ENCODE measurements around the gene UPK3BL2. TPM values are rescaled to one million over a fixed set of nuclear protein-coding genes. Genes with fewer than 3 reads are reported as not detected.
A peak's percentile ranks its signal among the peaks of the same experiment; 100 is the strongest.
"Not testable (repeated sequence)": the region's sequence is repeated elsewhere in the genome, so short reads cannot be mapped to it uniquely, and the experiment has no call there.

Gene UPK3BL2
- total and polyA plus RNA-seq, 9 donors = 3.4 to 16.7 (median 10.5) TPM; not detected in 1

DNA sequence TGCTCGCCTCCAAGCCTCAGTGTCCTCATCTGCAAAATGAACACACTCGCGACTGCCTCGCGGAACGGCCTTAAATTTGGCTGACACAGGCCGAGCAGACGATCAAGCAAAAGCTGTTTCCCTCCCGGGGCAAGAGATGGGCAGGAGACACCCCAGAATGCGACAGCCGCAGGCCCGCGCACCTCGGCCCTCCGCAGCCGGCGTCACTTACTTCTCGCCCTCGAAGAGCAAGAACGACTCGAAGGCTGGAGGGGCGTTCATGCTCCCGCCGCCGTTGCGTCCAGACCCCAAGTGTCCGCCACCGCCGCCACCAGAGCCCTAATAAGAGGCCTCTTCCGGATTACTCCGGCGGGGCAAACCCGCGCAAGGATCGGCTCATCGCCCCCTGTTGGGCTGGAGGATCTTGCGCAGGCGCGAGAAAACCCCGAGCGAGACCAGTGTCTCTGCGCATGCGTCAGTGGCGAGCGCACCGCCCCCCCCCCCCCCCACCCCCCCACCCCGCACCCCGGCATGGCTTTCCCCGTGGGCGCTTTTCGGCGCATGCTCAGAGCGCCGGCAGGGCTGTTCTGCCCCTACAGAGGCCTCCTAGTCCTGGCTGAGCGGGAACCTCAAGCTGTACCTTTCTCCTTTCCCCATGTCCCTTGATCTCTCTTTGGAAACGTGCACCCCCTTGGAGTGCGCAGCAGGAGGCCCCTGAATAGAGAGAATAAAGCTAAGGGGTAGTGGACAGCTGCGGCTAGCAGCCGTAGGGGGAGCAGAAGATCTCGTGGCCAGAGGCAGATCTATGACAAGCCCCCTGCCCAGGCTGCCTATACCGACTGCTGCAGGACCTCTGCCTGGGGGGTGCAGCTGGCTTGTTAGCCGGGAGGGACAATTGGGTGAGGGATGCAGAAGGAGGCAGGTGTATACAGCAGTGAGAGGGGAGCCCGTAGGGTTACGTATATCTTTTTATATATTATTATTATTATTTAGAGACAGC, 29.1 kb upstream of the UPK3BL2 start, which contains the start of gene POLR2J3:
Gene POLR2J3, minus strand, starts transcription at position 323 of the 979 bp plus-strand sequence. Its CDS starts 62 bp downstream, at position 261.
- H3K27me3 ChIP-seq; H3K36me3 ChIP-seq; H3K27ac ChIP-seq; intact Hi-C loops (cut with DNase I); H3K9me3 ChIP-seq; H3K4me1 ChIP-seq (ENCODE audit: insufficient read depth): not testable (repeated sequence)
- H3K4me3 ChIP-seq = peak within 1 kb of the TSS; percentile 69
- 0 to 1% (median 0%) methylated on average over 29 to 53 of the region's 64 CpGs for whole genome bisulfite sequencing, 3 donors
- DNase-seq = peak; percentile 95 to 99 (median 98)
- TF ChIP-seq, protein P1, sequence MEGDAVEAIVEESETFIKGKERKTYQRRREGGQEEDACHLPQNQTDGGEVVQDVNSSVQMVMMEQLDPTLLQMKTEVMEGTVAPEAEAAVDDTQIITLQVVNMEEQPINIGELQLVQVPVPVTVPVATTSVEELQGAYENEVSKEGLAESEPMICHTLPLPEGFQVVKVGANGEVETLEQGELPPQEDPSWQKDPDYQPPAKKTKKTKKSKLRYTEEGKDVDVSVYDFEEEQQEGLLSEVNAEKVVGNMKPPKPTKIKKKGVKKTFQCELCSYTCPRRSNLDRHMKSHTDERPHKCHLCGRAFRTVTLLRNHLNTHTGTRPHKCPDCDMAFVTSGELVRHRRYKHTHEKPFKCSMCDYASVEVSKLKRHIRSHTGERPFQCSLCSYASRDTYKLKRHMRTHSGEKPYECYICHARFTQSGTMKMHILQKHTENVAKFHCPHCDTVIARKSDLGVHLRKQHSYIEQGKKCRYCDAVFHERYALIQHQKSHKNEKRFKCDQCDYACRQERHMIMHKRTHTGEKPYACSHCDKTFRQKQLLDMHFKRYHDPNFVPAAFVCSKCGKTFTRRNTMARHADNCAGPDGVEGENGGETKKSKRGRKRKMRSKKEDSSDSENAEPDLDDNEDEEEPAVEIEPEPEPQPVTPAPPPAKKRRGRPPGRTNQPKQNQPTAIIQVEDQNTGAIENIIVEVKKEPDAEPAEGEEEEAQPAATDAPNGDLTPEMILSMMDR (IDR thresholded peaks at IDR 0.05) = peak in 1 of 3 donors; percentile 69

DNA sequence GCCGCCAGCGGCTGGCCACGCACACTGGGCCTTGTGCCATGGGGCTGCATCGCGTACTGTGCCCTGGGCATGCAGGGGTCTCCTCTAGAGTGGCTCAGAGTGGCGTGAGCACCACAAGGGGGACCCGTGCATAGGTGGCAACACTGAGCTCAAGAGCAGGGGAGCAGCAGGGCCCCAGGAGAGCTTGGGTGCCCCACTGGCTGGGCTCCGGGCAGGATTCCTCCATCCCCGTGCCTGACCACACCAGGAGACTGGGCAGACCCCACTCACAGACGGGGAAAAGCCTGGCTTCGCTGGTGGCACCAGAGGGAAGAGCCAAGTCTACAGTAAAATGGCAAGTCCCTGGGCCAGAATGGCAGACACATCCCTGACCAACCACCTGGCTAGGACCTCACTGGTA, 25.1 kb upstream of the UPK3BL2 start:
- H3K27ac ChIP-seq; H3K27me3 ChIP-seq; H3K4me3 ChIP-seq; H3K36me3 ChIP-seq; H3K9me3 ChIP-seq; intact Hi-C loops (cut with DNase I); H3K4me1 ChIP-seq (ENCODE audit: insufficient read depth): not testable (repeated sequence)
- DNase-seq = peak in 3 of 5 donors; percentile 11 to 30 (median 17)
- WGBS, 3 donors = 97% methylated on average over 4 of the region's 11 CpGs; no CpG with 5 or more reads in 2 of the 3 donors

DNA sequence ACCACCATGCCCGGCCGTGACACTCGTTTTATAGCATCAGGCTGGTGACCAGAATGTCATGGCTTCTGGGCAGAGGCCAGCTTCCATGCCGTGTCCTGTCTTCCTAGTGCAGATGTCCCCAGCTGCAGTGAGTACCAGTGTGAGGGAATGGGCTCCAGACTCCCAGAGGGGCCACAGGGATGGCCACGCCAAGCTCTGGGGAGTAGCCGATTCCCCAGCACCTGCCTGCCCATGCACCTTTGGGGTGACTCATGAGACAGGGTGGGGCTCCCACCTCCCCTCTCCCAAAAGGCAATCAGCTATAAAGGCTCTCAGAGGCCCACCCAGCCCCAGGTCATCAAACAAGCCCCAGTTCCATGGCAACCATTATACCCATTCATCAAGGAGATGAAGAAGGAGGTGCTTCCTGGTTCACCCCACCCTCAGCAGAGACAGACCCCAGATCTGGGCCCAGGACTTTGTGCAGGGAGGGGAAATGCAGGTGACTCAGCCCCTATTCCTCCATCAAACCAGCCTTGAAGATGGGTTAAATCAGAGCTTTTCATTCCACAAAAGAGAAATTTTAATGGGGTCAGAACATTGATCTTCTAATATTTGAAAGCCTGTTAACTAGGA, 7.4 kb upstream of the UPK3BL2 start, which contains the start of gene SPDYE2:
Gene SPDYE2, plus strand, starts transcription at position 419 of the 615 bp plus-strand sequence. CDS start 2,030 bp downstream, outside the sequence.
- no CpG with 5 or more reads among the region's 6 CpGs for WGBS, 3 donors
- H3K27ac ChIP-seq; H3K27me3 ChIP-seq; H3K9me3 ChIP-seq; H3K4me3 ChIP-seq; H3K4me1 ChIP-seq (ENCODE audit: insufficient read depth); intact Hi-C loops (cut with DNase I); H3K36me3 ChIP-seq; DNase-seq: not testable (repeated sequence)

DNA sequence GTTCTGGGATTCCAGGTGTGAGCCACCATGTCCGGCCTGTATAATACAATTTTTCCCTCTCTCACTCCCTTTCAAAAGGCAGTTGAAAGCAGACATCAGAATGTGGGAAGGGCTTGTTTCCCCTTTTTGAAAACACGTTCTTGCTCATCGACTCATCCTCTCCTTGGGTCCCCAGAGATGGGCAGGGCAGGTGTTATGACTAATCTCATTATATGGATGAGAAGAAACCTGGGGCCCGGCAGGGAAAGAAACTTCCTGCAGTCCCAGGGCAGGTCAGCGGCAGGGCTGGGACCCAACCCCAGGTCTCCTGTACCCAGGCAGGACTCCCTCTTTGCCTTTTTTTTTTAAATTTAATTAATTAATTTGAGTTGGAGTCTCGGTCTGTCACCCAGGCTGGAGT, 2.9 kb upstream of the UPK3BL2 start:
- 93% methylated on average over 1 of the region's 6 CpGs; no CpG with 5 or more reads in 2 of the 3 donors for WGBS, 3 donors
- H3K36me3 ChIP-seq; H3K4me1 ChIP-seq (ENCODE audit: insufficient read depth); H3K27me3 ChIP-seq; H3K9me3 ChIP-seq; H3K4me3 ChIP-seq; intact Hi-C loops (cut with DNase I); DNase-seq; H3K27ac ChIP-seq: not testable (repeated sequence)

DNA sequence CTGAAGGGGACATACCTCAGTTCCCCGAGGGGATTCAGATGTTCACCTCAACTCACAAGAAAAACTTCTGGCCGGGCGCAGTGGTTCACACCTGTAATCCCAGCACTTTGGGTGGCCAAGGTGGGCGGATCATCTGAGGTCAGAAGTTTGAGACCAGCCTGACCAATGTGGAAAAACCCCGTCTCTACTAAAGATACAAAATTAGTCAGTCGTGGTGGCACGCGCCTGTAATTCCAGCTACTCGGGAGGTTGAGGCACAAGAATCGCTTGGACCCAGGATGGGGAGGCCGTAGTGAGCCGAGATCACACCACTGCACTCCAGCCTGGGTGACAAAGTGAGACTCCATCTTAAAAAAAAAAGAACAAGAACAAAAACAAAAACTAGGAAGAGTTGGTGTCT, 1.8 kb upstream of the UPK3BL2 start:
- WGBS, 3 donors = 95 to 97% methylated on average over 7 to 9 of the region's 12 CpGs; no CpG with 5 or more reads in 1 of the 3 donors
- H3K27me3 ChIP-seq; H3K27ac ChIP-seq; intact Hi-C loops (cut with DNase I); H3K9me3 ChIP-seq; DNase-seq; H3K36me3 ChIP-seq; H3K4me3 ChIP-seq; H3K4me1 ChIP-seq (ENCODE audit: insufficient read depth): not testable (repeated sequence)

DNA sequence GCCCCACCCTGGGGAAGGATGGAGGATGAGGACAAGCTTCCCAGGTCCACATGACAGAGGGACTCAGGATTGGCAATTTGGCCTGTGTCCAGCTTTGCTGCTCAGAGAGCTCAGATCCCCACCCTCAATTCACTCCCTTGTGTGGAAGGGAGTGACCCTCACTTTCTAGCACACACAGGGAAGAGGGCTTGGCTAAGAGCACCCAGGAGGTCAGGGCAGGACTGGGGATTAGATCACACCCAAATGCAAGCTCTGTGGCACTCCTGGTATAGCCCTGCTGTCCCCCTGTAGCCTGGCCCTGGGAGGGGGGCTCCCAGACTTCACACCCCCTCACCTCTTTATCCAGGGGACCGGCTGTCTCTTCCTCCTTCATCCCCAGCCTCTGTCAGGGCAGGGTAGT, 876 bp upstream of the UPK3BL2 start:
- H3K9me3 ChIP-seq; H3K4me1 ChIP-seq (ENCODE audit: insufficient read depth); H3K27ac ChIP-seq; H3K36me3 ChIP-seq; H3K4me3 ChIP-seq; intact Hi-C loops (cut with DNase I); H3K27me3 ChIP-seq; DNase-seq: not testable (repeated sequence)
- no CpG with 5 or more reads among the region's 1 CpG for WGBS, 3 donors

DNA sequence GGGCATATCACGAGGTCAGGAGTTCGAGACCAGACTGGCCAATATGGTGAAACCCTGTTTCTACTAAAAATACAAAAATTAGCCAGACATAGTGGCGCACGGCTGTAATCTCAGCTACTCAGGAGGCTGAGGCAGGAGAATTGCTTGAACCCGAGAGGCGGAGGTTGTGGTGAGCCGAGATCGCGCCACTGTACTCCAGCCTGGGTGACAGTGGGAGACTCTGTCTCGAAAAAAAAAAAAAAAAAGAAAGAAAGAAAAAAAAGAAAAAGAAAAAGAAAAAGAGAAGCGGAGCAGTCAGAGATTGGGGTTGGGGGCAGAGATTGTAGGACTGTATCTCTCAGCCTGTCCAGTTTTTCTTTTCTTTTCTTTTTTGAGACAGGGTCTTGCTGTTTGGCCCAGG, 725 bp downstream of the UPK3BL2 start:
- H3K4me1 ChIP-seq (ENCODE audit: insufficient read depth) = not testable (repeated sequence)

DNA sequence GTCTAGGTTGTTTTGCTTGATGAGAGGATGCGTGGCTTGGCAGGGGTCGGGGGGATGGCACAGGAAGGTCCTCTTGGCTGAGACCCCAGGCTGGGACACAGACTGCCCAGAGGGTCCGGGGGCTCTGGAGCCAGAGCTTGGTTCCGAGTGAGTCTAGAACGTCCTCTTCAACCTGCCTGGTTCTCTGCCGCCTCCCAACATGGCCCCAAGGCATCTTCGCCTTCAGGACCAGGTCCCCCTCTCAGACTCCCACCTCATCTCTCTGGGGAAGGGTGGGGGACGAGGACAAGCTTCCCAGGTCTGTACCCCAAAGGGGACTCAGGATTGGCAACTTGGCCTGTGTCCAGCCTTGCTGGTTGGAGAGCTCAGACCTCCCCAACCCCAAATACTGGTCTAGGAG, 1.4 kb downstream of the UPK3BL2 start:
- H3K36me3 ChIP-seq; H3K4me1 ChIP-seq (ENCODE audit: insufficient read depth); H3K27me3 ChIP-seq; intact Hi-C loops (cut with DNase I); H3K4me3 ChIP-seq; H3K27ac ChIP-seq; H3K9me3 ChIP-seq; DNase-seq: not testable (repeated sequence)
- 96% methylated on average over 4 of the region's 8 CpGs; no CpG with 5 or more reads in 2 of the 3 donors for WGBS, 3 donors

More for the DNA sequence above, 725 bp downstream of the UPK3BL2 start:
- H3K27ac ChIP-seq; intact Hi-C loops (cut with DNase I); H3K27me3 ChIP-seq; DNase-seq; H3K9me3 ChIP-seq; H3K36me3 ChIP-seq; H3K4me3 ChIP-seq: not testable (repeated sequence)
- 77 to 96% (median 95%) methylated on average over 3 to 7 of the region's 11 CpGs for WGBS, 3 donors

DNA sequence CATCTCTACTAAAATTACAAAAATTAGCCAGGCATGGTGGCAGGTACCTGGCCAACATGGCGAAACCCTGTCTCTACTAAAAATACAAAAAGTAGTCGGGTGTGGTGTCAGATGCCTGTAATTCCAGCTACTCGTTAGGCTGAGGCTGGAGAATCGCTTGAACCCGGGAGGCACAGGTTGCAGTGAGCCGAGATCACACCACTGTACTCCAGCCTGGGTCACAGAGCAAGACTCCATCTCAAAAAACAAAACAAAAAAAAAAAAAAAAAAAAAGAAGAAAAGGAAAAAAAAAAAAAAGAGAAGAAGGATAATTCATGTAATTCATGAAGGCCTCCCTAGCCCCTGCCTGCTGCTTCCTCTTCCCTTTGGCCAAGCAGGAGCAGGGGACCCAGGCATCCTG, 2.9 kb downstream of the UPK3BL2 start:
- H3K27me3 ChIP-seq; H3K4me3 ChIP-seq; H3K36me3 ChIP-seq; intact Hi-C loops (cut with DNase I); DNase-seq; H3K27ac ChIP-seq; H3K4me1 ChIP-seq (ENCODE audit: insufficient read depth); H3K9me3 ChIP-seq: not testable (repeated sequence)
- 88 to 100% methylated on average over 2 to 4 of the region's 6 CpGs; no CpG with 5 or more reads in 1 of the 3 donors for WGBS, 3 donors

DNA sequence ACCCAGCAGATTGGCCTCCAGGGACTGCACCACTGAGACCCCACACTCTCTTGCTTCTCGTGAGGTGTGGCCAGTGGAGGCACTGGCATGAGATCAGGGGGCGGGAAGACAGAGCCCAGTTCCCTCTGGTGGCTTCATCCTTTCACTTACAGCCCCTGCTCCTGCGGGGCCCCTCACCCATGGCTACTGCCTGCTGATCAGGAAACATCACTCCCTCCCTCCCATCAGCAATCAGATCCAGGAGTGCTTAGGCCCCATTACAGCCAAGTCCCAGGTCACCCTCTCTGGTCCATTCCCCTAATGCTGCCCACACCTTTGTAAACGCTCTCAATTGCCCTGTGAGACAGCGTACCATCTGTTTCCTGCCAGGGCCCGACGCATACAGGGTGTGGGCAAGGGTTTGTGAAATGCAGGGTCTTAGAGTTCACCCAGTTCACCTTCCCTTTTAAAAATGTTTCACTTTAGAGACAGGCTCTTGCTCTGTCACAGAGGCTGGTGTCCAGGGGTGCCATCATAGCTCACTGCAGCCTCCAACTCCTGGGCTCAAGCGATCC, 8.4 kb downstream of the UPK3BL2 start:
- H3K4me1 ChIP-seq (ENCODE audit: insufficient read depth); H3K27ac ChIP-seq; DNase-seq; H3K9me3 ChIP-seq; H3K27me3 ChIP-seq; H3K36me3 ChIP-seq; H3K4me3 ChIP-seq; intact Hi-C loops (cut with DNase I): not testable (repeated sequence)
- WGBS, 3 donors = 85 to 89% (median 86%) methylated on average over 3 to 4 of the region's 8 CpGs

Data from ovary (tissue), 9 donors.